ENCODE data around the gene ARHGAP27.

Gene ARHGAP27

DNA sequence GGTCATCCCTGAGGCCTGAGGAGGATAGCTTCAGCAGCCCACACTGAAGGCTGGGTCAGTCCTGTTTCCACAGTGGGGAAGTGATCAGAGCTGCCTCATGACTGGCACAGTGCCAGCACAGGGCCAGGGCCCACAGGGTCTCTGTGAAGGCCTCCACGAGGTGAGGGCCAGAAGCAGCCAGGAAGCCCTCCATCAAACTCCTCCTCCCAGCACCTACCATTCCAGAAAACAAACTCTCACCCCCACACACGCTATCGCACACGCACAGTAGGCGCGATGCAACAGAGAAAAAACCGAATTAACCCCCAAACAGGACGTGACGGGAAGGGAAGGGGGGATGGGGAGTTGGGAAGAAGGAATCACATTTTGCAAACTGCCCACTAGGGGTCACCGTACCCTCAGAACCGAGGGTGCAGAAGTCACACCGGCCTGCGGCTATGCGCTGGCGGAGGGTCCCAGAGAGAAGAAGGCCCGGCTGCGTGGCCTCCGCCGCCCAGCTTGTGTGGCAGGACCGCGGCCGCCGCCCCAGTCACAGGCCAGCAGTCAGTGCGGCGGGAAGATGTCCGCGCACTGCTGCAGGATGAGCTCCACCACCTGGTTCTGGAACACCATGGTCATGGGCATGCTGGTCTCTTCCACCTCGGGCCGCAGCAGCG is 37.6 kb downstream of the ARHGAP27 start:
- FAIRE-seq (no peak), DNase-seq (ENCODE audit: insufficient read length, low spot score) (peak; percentile 72)
- TF ChIP-seq POLR2A (IDR thresholded peaks at IDR 0.05; ENCODE audit: low read depth, low read length) = no peak

DNA sequence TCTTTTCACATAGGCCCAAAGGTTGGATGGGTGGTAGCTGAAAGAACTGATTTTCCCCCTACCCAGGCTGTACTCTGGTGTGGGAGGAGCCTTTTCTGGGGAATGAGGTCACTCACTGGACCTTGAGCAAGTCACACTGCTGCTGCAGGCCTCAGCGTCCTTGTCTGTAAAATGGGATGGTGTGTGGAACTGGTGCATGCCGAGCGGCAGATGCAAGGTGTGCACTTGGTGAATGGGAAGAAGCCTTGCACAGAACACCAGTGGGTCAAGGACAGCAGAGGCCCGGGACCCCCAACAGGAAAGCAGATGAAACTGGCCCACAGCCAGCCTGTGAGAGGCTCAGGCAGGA is 38.1 kb downstream of the ARHGAP27 start:
- DNase-seq (ENCODE audit: insufficient read length, low spot score) (no peak), FAIRE-seq (no peak)
- no peak for TF ChIP-seq POLR2A (IDR thresholded peaks at IDR 0.05; ENCODE audit: low read depth, low read length)

DNA sequence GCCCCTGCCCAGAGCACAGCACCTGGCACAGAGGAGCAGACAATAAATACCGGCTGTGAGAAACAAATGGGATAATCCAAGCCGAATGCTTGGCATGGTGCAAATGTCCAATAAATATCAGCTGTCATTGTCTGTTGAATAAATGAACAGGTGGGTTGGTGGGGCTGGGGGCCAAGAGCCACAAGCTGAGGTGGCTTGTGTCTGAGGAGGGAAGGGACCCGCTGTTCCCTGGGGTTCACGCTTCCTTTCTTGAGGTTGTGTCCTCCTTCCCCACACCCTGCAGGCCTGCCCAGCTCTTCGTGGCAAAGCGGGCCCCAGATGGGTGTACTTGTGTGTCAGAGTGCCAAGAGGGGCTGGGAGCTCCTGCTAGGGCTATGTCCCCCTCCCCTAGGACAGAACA is 38.6 kb downstream of the ARHGAP27 start:
- DNase-seq (ENCODE audit: insufficient read length, low spot score) (no peak), FAIRE-seq (no peak)
- TF ChIP-seq POLR2A (IDR thresholded peaks at IDR 0.05; ENCODE audit: low read depth, low read length) = no peak

DNA sequence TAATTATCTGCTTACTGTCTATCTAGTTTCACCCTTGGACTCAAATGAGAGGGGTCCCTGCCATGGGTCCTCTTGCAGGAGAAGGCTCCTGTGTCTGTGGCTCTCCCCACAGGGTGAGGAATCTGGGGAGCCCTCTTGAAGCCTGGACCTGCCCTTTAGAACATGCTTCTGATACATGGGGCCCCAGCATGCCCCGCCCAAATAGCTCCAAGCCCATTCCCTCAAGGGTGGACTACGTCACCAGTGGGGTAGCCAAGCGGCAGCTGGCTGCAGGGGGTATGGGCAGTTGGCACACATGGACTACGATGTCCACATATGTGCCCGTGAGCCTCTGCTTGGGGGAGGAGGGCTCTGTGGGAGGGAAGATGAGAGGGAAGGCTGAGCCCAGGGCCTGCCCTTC is 39.3 kb downstream of the ARHGAP27 start:
- TF ChIP-seq POLR2A (IDR thresholded peaks at IDR 0.05; ENCODE audit: low read depth, low read length) = no peak
- no peak for DNase-seq (ENCODE audit: insufficient read length, low spot score)
- FAIRE-seq = no peak

DNA sequence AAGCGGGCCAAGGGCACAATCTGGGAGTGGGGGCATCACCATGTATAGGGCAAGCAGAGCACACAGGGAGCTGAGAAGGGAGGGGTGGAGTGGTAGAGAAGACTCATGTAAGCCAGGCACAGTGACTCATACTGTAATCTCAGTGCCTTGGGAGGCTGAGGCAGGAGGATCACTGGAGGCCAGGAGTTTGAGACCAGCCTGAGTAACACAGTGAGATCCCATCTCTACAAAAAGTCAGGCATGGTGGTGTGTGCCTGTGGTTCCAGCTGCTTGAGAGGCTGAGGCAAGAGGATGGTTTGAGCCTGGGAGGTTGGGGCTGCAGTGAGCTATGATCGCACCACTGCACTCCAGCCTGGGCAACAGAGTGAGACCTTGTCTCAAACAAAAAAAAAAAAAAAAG is 40.8 kb downstream of the ARHGAP27 start:
- no peak for TF ChIP-seq POLR2A (IDR thresholded peaks at IDR 0.05; ENCODE audit: low read depth, low read length)
- DNase-seq (ENCODE audit: insufficient read length, low spot score) (no peak), FAIRE-seq (no peak)

DNA sequence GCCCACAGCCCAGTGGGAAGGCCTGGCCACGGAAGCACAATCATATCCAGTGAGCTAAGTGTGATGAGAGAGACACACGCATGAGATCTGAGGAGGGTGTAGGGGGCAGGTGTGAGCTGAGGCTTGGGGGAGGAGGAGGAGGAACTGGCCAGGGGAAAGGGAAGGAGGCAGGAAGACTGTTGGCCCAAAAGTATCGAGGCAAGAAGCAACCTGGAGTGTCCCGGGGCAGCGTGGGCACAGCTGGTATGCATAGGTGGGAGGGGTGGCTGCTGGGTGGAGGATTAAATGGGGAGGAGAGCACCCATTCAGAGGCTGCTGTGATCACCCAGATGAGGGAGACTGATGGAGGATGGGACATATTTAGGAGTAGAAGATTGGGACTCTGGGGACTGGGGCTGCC is 41.4 kb downstream of the ARHGAP27 start:
- FAIRE-seq (no peak), DNase-seq (ENCODE audit: insufficient read length, low spot score) (no peak)
- TF ChIP-seq POLR2A (IDR thresholded peaks at IDR 0.05; ENCODE audit: low read depth, low read length) = no peak

DNA sequence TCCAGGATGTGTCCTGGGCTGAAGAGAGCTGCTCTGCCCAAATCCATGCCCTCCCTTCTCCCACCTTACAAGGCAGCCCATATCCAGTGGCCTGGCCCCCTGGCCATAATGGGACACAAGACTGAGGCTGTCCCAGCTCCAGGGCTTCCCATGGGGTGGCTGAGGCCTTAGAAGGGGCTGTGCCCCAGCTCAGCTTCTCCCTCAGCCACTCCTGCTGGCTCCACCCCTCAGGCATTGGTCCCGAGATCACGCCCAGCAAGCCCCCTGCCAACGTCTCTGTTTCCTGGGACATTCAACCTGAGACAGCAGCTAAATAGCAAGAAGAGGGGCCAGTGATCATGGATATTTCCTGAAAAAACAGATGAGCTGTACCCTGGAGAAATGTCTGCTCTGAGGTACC is 43.3 kb downstream of the ARHGAP27 start:
- DNase-seq (ENCODE audit: insufficient read length, low spot score) = no peak
- no peak for TF ChIP-seq POLR2A (IDR thresholded peaks at IDR 0.05; ENCODE audit: low read depth, low read length)
- no peak for FAIRE-seq

DNA sequence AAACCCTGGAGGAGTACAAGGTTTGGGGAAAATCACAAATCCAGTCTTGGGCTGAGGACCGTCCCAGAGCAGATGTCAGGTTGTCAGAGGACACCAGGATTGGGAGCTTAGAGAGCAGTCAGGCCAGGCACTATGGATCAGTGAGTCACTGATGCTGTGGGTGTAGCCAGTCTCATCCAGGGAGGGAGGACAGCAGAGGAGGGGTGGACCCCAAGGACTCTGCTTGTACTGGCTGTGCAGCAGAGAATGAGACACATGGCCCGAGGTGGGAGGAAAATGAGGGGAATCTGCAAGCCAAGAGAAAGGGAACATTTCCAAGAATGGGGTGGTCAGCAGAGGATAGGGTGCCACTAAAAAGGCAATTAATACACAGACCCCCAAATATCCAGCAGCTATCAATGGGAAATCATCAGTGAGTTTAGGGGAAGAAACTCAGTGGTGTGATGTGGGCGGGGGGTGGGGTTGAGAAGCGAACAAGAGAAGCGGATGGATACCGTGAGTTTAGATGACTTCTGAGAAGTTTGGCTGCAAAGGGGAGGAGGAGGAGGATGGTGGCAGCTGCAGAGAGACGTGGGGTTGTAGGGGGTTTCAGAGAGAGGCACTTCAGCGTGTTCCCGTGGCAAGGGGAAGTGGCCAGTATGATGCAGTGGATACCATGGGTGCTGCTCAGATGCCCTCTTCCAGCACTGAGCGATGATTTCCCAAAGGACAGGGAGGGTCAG is 43.9 kb downstream of the ARHGAP27 start:
- FAIRE-seq (peak; percentile 36), DNase-seq (ENCODE audit: insufficient read length, low spot score) (peak; percentile 88)
- no peak for TF ChIP-seq POLR2A (IDR thresholded peaks at IDR 0.05; ENCODE audit: low read depth, low read length)

DNA sequence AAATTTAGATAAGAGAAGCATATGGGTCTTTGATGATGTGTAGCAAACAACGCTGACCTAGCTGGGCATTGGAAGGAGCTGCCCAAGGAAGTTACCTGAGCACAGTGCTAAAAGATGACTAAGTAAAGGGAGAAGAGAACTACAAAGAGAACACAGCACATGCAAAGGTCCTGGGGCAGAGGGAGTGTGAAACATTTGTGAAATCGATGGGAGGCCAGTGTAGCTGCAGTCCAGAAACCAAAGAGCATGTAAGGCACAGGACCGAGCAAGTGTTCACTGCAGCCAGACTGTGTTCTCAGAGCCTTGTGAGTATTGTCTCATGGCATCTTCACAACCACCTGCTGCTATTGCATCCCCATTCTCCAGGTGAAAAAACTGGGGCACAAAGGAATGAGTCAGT is 44.9 kb downstream of the ARHGAP27 start:
- DNase-seq (ENCODE audit: insufficient read length, low spot score) (no peak), FAIRE-seq (no peak)
- no peak for TF ChIP-seq POLR2A (IDR thresholded peaks at IDR 0.05; ENCODE audit: low read depth, low read length)

DNA sequence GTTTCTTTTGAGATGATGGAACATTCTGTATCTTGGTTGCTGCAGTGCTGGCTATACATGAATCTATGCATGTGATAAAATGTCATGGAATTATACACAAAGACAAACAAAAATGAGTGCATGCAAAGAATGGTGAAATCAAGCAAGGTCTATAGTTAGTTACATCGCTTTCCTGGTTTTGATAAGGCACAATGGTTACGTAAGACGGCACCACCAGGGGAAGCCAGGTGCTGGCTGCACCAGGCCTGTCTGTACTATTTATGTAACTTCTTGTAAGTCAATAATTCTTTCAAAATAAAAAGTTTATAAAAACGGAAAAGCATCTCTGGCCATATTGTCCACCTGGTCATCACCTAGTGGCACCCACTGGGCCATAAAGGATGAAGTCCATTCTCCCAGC is 46.5 kb downstream of the ARHGAP27 start:
- no peak for TF ChIP-seq POLR2A (IDR thresholded peaks at IDR 0.05; ENCODE audit: low read depth, low read length)
- DNase-seq (ENCODE audit: insufficient read length, low spot score) = no peak
- FAIRE-seq = no peak

DNA sequence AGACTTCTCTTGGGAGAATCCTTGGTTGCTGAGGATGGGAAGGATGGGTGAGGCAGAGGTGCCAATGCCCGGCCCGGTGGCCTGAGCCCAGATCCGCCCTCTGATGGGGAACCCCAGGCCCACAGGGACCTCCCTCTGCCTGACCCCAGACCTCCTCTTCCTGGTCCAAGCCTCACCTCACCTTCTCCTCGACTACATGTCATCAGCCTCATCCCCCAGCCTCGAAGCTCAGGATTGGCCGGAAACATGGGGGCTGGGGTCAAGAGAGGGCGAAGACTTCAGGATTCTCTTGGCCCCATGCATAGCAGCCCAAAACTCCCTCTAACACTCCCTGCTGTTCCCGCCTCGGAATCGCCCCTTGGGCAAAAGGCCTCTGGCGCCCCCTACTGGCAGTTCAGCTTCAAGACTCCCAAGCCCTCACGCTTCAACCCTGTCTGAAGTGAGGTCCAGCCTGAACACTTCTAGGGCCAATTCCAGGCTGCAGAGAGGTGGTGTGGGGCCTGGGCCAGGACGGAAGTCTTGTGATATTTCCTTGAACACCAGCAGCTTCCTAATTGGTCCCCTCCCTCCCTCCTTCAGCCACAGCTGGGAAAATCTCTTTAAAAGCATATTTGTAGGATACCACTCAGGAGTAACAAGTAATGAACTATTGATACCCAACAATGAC is 47.2 kb downstream of the ARHGAP27 start:
- no peak for FAIRE-seq
- no peak for TF ChIP-seq POLR2A (IDR thresholded peaks at IDR 0.05; ENCODE audit: low read depth, low read length)
- peak; percentile 90 for DNase-seq (ENCODE audit: insufficient read length, low spot score)

DNA sequence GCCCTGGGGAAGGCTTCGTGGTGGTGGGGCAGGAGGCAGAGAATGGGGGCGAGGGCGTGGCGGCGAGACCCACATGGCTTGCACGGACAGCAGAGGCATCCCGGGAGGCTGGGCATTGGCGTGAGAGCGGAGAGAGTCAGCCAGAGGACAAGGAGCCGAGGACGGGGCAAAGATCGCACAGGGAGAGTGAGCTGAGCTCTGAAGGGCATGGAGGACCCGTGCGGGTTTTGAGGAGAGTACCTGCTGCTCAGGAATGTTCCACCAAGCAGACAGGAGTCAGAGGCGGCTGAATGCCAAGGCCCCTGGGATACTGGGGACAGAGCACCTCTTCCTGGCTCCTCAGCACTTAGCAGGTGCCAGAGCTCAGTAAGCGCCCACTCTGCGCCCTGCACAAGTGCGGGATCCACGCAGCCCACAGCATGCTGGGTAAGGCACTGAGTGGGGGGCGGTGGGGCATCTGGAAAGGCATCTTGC is 47.8 kb downstream of the ARHGAP27 start:
- no peak for FAIRE-seq
- TF ChIP-seq POLR2A (IDR thresholded peaks at IDR 0.05; ENCODE audit: low read depth, low read length) = no peak
- DNase-seq (ENCODE audit: insufficient read length, low spot score) = no peak

DNA sequence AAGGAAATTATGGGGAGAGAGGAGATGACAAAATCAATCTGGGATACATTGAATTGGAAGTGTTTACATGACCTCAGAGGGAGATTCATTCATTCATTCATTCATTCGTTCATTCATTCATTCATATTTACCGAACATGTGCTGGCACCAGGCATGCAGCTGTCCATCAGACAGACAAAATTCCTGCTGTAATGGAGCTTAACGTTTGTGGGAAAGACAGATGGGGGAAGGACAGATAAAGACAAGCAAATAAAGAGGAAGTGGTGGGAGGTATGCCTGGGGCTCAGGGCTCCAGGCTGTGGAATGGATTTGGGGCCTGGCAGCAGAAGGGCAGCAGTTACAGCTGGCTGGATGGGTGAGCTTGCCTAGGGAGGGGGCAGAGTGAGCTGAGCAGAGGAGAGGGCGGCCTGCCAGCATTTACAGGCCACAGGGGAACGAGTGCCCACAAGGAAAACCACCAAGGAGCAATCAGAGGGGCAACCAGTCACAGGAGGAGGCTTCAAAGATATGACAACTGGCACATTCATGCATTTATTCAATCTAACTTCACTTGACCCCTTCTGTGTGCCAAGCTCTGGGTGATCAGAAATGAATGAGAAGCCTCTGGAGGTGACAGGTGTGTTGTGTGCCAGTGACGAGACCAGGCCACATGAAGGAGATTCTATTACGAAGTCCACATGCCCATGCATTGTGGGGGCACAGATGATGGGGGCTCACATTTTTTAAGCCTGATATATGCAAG is 48.5 kb downstream of the ARHGAP27 start:
- FAIRE-seq (no peak), DNase-seq (ENCODE audit: insufficient read length, low spot score) (no peak)
- TF ChIP-seq POLR2A (IDR thresholded peaks at IDR 0.05; ENCODE audit: low read depth, low read length) = no peak

DNA sequence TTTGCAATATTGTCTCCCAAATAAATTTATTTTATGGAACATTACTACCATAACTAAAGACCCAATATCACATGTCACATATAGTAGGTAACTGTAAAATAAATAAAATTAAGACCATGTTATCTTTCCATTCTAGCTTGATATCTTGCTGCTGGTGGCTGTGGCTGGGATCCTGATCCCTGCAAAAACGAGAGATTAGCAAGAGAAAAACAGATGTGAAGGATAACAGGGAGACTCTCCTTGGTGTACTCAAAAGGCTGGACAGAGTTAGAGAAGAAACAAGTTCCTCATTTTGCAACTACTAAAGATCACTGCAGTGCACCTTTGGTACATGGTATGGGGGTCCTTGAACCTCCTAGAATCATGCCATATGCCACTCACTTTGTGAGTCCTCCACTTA is 49.7 kb downstream of the ARHGAP27 start:
- FAIRE-seq (no peak), DNase-seq (ENCODE audit: insufficient read length, low spot score) (no peak)
- TF ChIP-seq POLR2A (IDR thresholded peaks at IDR 0.05; ENCODE audit: low read depth, low read length) = no peak
